ENCODE results near the gene ZNF500. TPM values are rescaled to one million over a fixed set of nuclear protein-coding genes. Genes with fewer than 3 reads are reported as not detected.

ZNF500 gene
- total RNA-seq, 4 donors from 2014 or later: 7.9 to 17.6 (median 12.4) TPM

DNA sequence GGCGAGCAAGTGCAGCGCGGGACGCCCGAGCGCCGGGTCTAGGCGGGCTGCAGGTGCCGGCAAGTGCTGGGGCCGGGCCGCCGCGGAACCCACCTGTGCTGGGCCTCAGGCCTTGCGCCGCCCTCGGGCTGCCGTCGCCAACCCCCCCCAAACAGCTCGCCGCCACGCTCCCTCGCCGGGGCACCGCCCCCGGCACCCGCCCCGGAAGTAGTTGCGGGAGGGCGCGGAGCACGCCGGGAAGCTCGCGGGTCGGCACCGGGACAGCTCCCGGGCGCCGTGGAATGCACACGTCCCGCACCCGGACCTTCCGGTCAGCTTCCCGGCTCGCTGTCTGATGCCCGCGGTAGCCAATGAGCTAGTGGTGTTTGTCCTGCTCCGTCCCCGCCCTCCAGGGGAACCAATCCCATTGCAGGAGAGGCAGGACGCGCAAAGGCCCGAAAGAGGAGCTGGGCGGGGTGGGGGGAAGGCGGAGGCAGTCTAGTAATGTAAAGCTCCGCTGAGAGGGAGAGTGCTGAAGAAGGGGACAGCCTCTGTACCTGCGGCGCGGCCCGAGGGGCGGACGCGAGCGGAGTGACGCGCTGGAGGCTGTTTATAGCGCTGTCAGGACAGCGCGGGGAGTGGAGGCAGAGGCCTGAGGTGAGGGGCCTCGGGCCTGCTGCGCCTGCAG lies 32.8 kb downstream of the ZNF500 start, which contains the start of the genes ANKS3 and DNAAF8:
TSS of gene ANKS3 (minus strand) at position 209 of the 667 bp plus-strand sequence. CDS start 4,122 bp downstream, outside the sequence.
TSS of gene DNAAF8 (plus strand) at position 475 of the 667 bp plus-strand sequence. CDS start 1,978 bp downstream, outside the sequence.
- Histone ChIP-seq H3K9me3 (no peaks in the 10 kb centered on the region), H3K27ac (peak within 1 kb of the TSS; percentile 81), H3K4me3 (peak within 1 kb of the TSS; percentile 94), H3K27me3 (no peaks in the 10 kb centered on the region), H3K4me1 (peaks cover 18% of the 10 kb centered on the region), H3K36me3 (peaks cover 14% of the 10 kb centered on the region)
- peak; percentile 96 to 98 for DNase-seq (ENCODE audit: low spot score in 2 of 2)
- under 1% methylated on average over 50 of the region's 70 CpGs for WGBS
- TF ChIP-seq EP300 (IDR thresholded peaks at IDR 0.05) (no peak), POLR2AphosphoS5 (IDR thresholded peaks at IDR 0.05) (peak in 1 of 3 donors; percentile 44), POLR2A (IDR thresholded peaks at IDR 0.05) (no peak)

- peaks cover 18% of the 10 kb centered on the region for H3K4me1 ChIP-seq
- no peaks in the 10 kb centered on the region for H3K9me3 ChIP-seq
- no peak for DNase-seq (ENCODE audit: low spot score in 2 of 2)
- peak overlapping the region; percentile 81 for H3K27ac ChIP-seq
- 0% methylated on average over 18 of the region's 19 CpGs for WGBS
- no peaks in the 10 kb centered on the region for H3K27me3 ChIP-seq
- peaks cover 19% of the 10 kb centered on the region for H3K36me3 ChIP-seq
- H3K4me3 ChIP-seq: peak overlapping the region; percentile 94
- TF ChIP-seq EP300 (IDR thresholded peaks at IDR 0.05) (no peak), POLR2A (IDR thresholded peaks at IDR 0.05) (no peak), POLR2AphosphoS5 (IDR thresholded peaks at IDR 0.05) (no peak)
These were observed 33.3 kb downstream of the ZNF500 start for GRCh38 chr16:4733747-4734062.

- Histone ChIP-seq H3K36me3 (peaks cover 23% of the 10 kb centered on the region), H3K27me3 (no peaks in the 10 kb centered on the region), H3K4me1 (peaks cover 18% of the 10 kb centered on the region), H3K4me3 (peak overlapping the region; percentile 94), H3K9me3 (no peaks in the 10 kb centered on the region), H3K27ac (no peak overlapping the region)
- no peak for DNase-seq (ENCODE audit: low spot score in 2 of 2)
- WGBS: 37% methylated on average over 17 of the region's 17 CpGs
- TF ChIP-seq POLR2AphosphoS5 (IDR thresholded peaks at IDR 0.05) (no peak), POLR2A (IDR thresholded peaks at IDR 0.05) (no peak)
- TF ChIP-seq, protein P1, sequence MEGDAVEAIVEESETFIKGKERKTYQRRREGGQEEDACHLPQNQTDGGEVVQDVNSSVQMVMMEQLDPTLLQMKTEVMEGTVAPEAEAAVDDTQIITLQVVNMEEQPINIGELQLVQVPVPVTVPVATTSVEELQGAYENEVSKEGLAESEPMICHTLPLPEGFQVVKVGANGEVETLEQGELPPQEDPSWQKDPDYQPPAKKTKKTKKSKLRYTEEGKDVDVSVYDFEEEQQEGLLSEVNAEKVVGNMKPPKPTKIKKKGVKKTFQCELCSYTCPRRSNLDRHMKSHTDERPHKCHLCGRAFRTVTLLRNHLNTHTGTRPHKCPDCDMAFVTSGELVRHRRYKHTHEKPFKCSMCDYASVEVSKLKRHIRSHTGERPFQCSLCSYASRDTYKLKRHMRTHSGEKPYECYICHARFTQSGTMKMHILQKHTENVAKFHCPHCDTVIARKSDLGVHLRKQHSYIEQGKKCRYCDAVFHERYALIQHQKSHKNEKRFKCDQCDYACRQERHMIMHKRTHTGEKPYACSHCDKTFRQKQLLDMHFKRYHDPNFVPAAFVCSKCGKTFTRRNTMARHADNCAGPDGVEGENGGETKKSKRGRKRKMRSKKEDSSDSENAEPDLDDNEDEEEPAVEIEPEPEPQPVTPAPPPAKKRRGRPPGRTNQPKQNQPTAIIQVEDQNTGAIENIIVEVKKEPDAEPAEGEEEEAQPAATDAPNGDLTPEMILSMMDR (IDR thresholded peaks at IDR 0.05): no peak
These were observed 33.7 kb downstream of the ZNF500 start for GRCh38 chr16:4733211-4733742.

- H3K27ac ChIP-seq: no peak overlapping the region
- no peaks in the 10 kb centered on the region for H3K27me3 ChIP-seq
- H3K4me1 ChIP-seq: peaks cover 11% of the 10 kb centered on the region
- DNase-seq (ENCODE audit: low spot score in 2 of 2): no peak
- TF ChIP-seq POLR2AphosphoS5 (IDR thresholded peaks at IDR 0.05) (no peak), POLR2A (IDR thresholded peaks at IDR 0.05) (no peak), EP300 (IDR thresholded peaks at IDR 0.05) (no peak)
- TF ChIP-seq, protein P1 (IDR thresholded peaks at IDR 0.05): no peak
- H3K4me3 ChIP-seq: no peak overlapping the region
- WGBS: 98% methylated on average over 14 of the region's 15 CpGs
- peaks cover 44% of the 10 kb centered on the region for H3K36me3 ChIP-seq
- H3K9me3 ChIP-seq: no peaks in the 10 kb centered on the region
These were observed 37.1 kb downstream of the ZNF500 start for GRCh38 chr16:4729876-4730275.

DNA sequence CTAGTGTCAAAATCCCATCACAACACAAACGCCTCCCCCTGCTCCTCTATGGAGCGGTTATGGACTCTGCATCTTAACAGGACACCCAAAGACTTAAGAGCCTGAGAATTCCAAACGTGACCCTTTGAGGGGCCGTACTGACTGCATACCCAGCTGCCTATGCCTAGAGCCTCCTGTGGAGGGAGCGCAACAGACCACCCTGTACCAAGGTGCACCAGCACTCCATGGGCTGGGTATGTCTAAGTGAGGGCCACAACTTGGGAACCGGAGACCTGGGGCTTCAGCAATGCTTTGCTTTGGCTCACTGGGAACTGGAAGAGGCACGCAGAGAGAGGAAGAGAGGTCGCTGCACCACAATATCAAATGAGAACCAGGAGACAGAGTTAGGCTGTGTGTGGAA lies 38.3 kb downstream of the ZNF500 start:
- peaks cover 9% of the 10 kb centered on the region for H3K4me1 ChIP-seq
- H3K9me3 ChIP-seq: no peaks in the 10 kb centered on the region
- peaks cover 55% of the 10 kb centered on the region for H3K36me3 ChIP-seq
- H3K27ac ChIP-seq: no peak overlapping the region
- no peaks in the 10 kb centered on the region for H3K27me3 ChIP-seq
- 96% methylated on average over 8 of the region's 8 CpGs for WGBS
- DNase-seq (ENCODE audit: low spot score in 2 of 2): no peak
- H3K4me3 ChIP-seq: no peak overlapping the region
- TF ChIP-seq EP300 (IDR thresholded peaks at IDR 0.05) (no peak), POLR2A (IDR thresholded peaks at IDR 0.05) (no peak), POLR2AphosphoS5 (IDR thresholded peaks at IDR 0.05) (no peak)
- TF ChIP-seq, protein P1 (IDR thresholded peaks at IDR 0.05): no peak

DNA sequence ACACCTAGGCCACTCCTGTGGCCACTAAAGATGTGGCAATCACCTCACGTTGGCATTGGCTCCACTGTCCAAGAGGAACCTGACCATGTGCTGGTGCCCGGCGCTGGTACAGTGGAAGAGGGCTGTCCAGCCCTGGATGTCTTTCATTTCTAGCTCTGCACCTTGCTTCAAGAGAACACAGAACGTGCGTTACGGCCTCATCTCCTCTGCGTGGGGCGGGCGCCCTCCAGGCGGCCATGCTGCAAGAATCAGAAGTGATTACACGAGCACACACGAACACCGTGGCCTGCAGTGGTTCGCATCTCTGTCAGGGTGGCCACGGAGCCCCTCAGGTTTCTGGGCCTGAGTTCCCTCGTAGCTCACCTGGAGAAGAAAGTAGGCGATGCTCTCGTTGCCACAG lies 40.3 kb downstream of the ZNF500 start:
- Histone ChIP-seq H3K36me3 (peaks cover 68% of the 10 kb centered on the region), H3K27me3 (no peaks in the 10 kb centered on the region), H3K4me3 (no peak overlapping the region), H3K9me3 (no peaks in the 10 kb centered on the region), H3K27ac (no peak overlapping the region), H3K4me1 (no peaks in the 10 kb centered on the region)
- WGBS: 86% methylated on average over 10 of the region's 18 CpGs
- DNase-seq (ENCODE audit: low spot score in 2 of 2): no peak
- TF ChIP-seq POLR2AphosphoS5 (IDR thresholded peaks at IDR 0.05): no peak
- TF ChIP-seq, protein P1 (IDR thresholded peaks at IDR 0.05): no peak
- no peak for TF ChIP-seq EP300 (IDR thresholded peaks at IDR 0.05)
- no peak for TF ChIP-seq POLR2A (IDR thresholded peaks at IDR 0.05)
